Right lobe of liver (tissue), 6 donors: ENCODE measurements around the gene UGT2B17. TPM values are rescaled to one million over a fixed set of nuclear protein-coding genes. Genes with fewer than 3 reads are reported as not detected.

Experiments used
- ATAC-seq, 4 donors: fragments of 200-7000 bp; cut with Tn5 transposase; one replicate each; pipeline ENCODE4 v1.9.1; 2020; ENCODE audit warnings: mild to moderate bottlenecking in 4 of 4, moderate library complexity in 4 of 4
- DNase-seq, 3 donors: peaks; one replicate each; pipeline ENCODE4 v3.0.0-alpha.2; 2020
- H3K27ac ChIP-seq, 3 donors: fragments of 200-600 bp; one replicate each; pipeline ENCODE4 v1.8.0; 2022
- H3K27me3 ChIP-seq, 2 donors: fragments of 200-600 bp; one replicate each; pipeline ENCODE4 v1.8.0; 2022
- H3K36me3 ChIP-seq, 4 donors: fragments of 200-600 bp; sonication (generic) in 1 of 4; one replicate each; pipeline versions ENCODE4 v1.5.1 to v1.8.0; 2017 to 2022; ENCODE audit warnings: control low read depth in 1 of 4
- H3K4me1 ChIP-seq, 4 donors: fragments of 200-600 bp; sonication (generic) in 1 of 4; one replicate each; pipeline versions ENCODE4 v1.5.1 to v1.8.0; 2017 to 2022; ENCODE audit warnings: control low read depth in 1 of 4
- H3K4me3 ChIP-seq, 3 donors: fragments of 200-600 bp; one replicate each; pipeline ENCODE4 v1.8.0; 2022
- H3K9me3 ChIP-seq, 4 donors: fragments of 200-600 bp; sonication (generic) in 1 of 4; one replicate each; pipeline versions ENCODE4 v1.5.1 to v1.8.0; 2017 to 2022; ENCODE audit warnings: control low read depth in 1 of 4
- POLR2A ChIP-seq: fragments of 450-650 bp; IDR thresholded peaks from one replicate; pipeline ENCODE4 v1.6.1; 2017; ENCODE audit warnings: antibody characterized with exemption, mild to moderate bottlenecking
- WGBS: methylation state at CpG from one replicate; pipeline ENCODE4 v1.1.6; 2018; ENCODE audit warnings: low coverage, low lambda C conversion rate; ENCODE audit not compliant: insufficient coverage; ENCODE audit errors: missing lambda C conversion rate; 5-methylcytosine and 5-hydroxymethylcytosine counted together
- intact Hi-C, 2 donors: fragments of 100-400 bp; cut with DNase I; formaldehyde crosslinking; loops; one replicate each; pipeline versions ENCODE4 v1.11.2 to v1.14.1; 2022
- total RNA-seq, 6 experiments: library from RNA; depleted of rRNA in 2 of 6; stranded (reverse); fragments of >200 nt in 2 of 6; fragmentation: NEBNext Ultra II Directional in 3 of 6; extraction: Animal tissue kit (Norgen Biotek cat#: 25700) in 3 of 6; gene quantifications; one replicate each; pipeline versions ENCODE4 v1.1.0 to v1.2.4, GENCODE V29; 2016 to 2023
- TF ChIP-seq, protein P1 (sequence below), 4 donors: fragments of 200-600 bp in 3 of 4; fragments of 450-650 bp in 1 of 4; IDR thresholded peaks; one replicate each; pipeline versions ENCODE4 v1.5.1 to v1.8.0; 2016 to 2022; ENCODE audit warnings: antibody characterized with exemption in 4 of 4, mild to moderate bottlenecking in 2 of 4
- donor health status: DM: no; HTN: yes; CAD: no.
- donor health status: DM: no; HTN: no; CAD: no.
- donor health status: DM: no; HTN: no; CAD: no.
- donor health status: DM: no; HTN: yes; CAD: no.
- donor health status: DM: no; HTN: yes; CAD: no.

UGT2B17 gene
- total RNA-seq, 6 experiments from 2014 or later: 1.0 to 13.6 (median 2.5) TPM

DNA sequence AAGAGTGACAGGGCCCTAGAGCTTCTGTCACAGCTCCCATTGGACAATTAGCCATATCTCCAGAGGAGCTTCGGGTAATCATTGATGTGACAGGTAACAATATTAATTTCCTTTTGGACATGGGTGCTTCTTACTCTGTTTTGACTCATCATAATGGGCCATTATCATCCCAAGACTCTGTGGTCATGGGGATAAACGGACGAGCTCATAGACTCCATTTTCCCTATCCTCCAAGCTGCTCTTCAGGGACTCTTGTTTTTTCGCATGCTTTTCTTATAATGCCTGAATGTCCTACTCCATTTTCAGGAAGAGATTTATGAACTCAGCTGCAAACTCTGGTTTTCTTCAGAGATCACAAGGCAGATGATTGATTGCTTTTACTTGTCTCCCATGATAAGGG, 17.0 kb upstream of the UGT2B17 start:
- Histone ChIP-seq H3K4me3 (no peak overlapping the region), H3K27ac (no peak overlapping the region), H3K9me3 (no peaks in the 10 kb centered on the region), H3K36me3 (no peaks in the 10 kb centered on the region), H3K27me3 (no peaks in the 10 kb centered on the region), H3K4me1 (peaks cover 0 to 25% (median 0%) of the 10 kb centered on the region in 4 donors)
- intact Hi-C loops: no loop called here
- ATAC-seq (no peak), DNase-seq (no peak)
- 76% methylated on average over 4 of the region's 4 CpGs for WGBS
- TF ChIP-seq POLR2A: no peak
- TF ChIP-seq, protein P1, sequence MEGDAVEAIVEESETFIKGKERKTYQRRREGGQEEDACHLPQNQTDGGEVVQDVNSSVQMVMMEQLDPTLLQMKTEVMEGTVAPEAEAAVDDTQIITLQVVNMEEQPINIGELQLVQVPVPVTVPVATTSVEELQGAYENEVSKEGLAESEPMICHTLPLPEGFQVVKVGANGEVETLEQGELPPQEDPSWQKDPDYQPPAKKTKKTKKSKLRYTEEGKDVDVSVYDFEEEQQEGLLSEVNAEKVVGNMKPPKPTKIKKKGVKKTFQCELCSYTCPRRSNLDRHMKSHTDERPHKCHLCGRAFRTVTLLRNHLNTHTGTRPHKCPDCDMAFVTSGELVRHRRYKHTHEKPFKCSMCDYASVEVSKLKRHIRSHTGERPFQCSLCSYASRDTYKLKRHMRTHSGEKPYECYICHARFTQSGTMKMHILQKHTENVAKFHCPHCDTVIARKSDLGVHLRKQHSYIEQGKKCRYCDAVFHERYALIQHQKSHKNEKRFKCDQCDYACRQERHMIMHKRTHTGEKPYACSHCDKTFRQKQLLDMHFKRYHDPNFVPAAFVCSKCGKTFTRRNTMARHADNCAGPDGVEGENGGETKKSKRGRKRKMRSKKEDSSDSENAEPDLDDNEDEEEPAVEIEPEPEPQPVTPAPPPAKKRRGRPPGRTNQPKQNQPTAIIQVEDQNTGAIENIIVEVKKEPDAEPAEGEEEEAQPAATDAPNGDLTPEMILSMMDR (IDR thresholded peaks at IDR 0.05): no peak

DNA sequence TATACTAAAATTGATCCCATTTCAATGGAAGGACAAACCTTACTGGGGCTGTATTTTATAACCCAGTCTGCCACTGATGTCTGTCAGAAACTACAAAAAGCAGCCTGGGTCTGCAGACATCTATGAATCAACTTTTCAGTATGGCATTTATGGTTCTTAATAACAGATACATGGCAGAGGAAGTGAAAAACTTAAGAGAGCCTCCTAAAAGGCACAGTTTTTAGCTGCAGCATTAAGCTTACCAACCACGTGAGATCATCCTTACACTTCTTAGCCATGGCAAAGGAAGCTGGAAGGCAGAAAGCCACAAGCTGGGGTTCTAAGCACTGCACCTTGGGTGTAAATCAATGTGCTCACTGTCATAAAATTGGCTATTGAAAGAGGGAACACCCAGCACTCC, 16.6 kb upstream of the UGT2B17 start:
- Histone ChIP-seq H3K36me3 (no peaks in the 10 kb centered on the region), H3K4me1 (peaks cover 0 to 20% (median 0%) of the 10 kb centered on the region in 4 donors), H3K27me3 (no peaks in the 10 kb centered on the region), H3K9me3 (no peaks in the 10 kb centered on the region), H3K27ac (no peak overlapping the region), H3K4me3 (no peak overlapping the region)
- ATAC-seq (no peak), DNase-seq (no peak)
- intact Hi-C loops: no loop called here
- no CpG with 5 or more reads among the region's 1 CpG for WGBS
- TF ChIP-seq POLR2A: no peak
- TF ChIP-seq, protein P1 (IDR thresholded peaks at IDR 0.05): no peak

DNA sequence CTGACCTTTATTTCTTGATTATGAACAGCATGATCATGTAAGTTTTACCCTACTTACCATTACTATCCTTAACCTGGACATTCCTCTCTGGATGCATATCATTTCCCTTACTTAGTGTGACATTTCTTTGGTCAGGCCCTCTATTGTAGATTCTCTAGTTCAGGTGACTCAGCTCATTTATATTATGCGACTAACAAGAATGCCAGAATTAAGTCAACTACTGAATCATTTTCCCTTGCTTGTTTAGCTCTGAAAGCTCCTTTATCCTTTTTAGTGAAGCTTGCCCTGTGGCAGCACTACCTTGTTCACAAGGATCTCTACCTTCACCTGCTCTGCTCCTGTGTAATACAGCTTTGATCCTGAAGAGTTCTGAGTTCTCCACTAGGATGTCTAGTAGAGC, 15.1 kb upstream of the UGT2B17 start:
- H3K27ac ChIP-seq: no peak overlapping the region
- H3K4me1 ChIP-seq: peaks cover 0 to 15% (median 0%) of the 10 kb centered on the region in 4 donors
- intact Hi-C loops: no loop called here
- no peak overlapping the region for H3K4me3 ChIP-seq
- DNase-seq (no peak), ATAC-seq (no peak)
- 50% methylated on average over 1 of the region's 1 CpG for WGBS
- H3K27me3 ChIP-seq: no peaks in the 10 kb centered on the region
- no peaks in the 10 kb centered on the region for H3K36me3 ChIP-seq
- TF ChIP-seq POLR2A: no peak
- TF ChIP-seq, protein P1 (IDR thresholded peaks at IDR 0.05): no peak
- H3K9me3 ChIP-seq: no peaks in the 10 kb centered on the region

DNA sequence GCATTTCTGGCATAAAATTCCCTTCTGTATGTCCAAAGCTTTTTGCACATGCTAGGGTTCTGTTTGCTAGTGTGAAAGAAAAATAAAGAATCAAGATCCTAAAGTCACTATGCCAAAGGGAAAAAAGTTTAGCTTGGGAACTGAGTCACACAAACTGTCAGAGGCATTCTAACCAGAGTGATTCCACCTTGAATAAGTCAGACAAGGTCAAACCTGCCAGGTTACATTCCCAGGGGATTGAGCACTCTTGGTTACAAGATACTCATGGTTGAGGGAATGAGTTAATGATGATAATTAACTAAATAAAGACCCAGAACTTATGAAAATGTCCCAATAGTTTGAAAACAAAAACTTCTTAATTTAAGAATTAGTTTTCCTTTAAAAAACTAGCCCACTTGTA, 13.7 kb upstream of the UGT2B17 start:
- no peaks in the 10 kb centered on the region for H3K9me3 ChIP-seq
- H3K36me3 ChIP-seq: no peaks in the 10 kb centered on the region
- DNase-seq: no peak
- H3K4me1 ChIP-seq: peaks cover 0 to 15% (median 0%) of the 10 kb centered on the region in 4 donors
- no peak for ATAC-seq
- intact Hi-C loops: no loop called here
- TF ChIP-seq POLR2A: no peak
- TF ChIP-seq, protein P1 (IDR thresholded peaks at IDR 0.05): no peak
- no peaks in the 10 kb centered on the region for H3K27me3 ChIP-seq
- H3K4me3 ChIP-seq: no peak overlapping the region
- H3K27ac ChIP-seq: no peak overlapping the region

DNA sequence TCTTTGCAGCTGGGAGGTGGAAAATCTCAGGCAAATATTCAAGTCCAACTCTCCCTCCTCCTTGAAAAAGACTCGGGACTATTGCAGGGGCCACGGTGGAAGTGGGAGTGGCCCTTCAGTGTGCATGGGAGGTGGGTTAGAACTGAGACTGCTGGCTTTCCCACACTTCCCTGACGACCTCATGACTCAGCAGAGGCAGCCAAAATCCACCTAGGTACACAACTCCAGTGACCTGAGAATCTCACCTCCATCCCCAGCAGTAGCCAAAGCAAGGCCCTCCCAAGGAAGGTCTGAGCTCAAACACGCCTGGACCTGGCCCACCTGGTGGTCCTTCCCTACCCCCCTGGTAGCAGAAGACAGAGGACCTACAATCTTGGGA, 6.2 kb upstream of the UGT2B17 start:
- Histone ChIP-seq H3K27ac (peak overlapping the region; percentile 38 to 85 (median 82)), H3K27me3 (no peaks in the 10 kb centered on the region), H3K4me3 (peak overlapping the region in 1 of 3 donors; percentile 26), H3K36me3 (no peaks in the 10 kb centered on the region), H3K4me1 (peaks cover 0 to 14% (median 0%) of the 10 kb centered on the region in 4 donors), H3K9me3 (no peaks in the 10 kb centered on the region)
- TF ChIP-seq, protein P1 (IDR thresholded peaks at IDR 0.05): no peak
- TF ChIP-seq POLR2A: no peak
- WGBS: no CpG with 5 or more reads among the region's 4 CpGs
- DNase-seq (peak in 2 of 3 donors; percentile 70 to 72), ATAC-seq (peak; percentile 67 to 83 (median 80))
- intact Hi-C loops: no loop called here
